ENCODE data around the gene PNLIPRP1. TPM values are rescaled to one million over a fixed set of nuclear protein-coding genes. Genes with fewer than 3 reads are reported as not detected.
A peak's percentile ranks its signal among the peaks of the same experiment; 100 is the strongest.

The PNLIPRP1 gene
- total and polyA plus RNA-seq, 2 of the 4 experiments (the other 2 are of a cell fraction): not detected

DNA sequence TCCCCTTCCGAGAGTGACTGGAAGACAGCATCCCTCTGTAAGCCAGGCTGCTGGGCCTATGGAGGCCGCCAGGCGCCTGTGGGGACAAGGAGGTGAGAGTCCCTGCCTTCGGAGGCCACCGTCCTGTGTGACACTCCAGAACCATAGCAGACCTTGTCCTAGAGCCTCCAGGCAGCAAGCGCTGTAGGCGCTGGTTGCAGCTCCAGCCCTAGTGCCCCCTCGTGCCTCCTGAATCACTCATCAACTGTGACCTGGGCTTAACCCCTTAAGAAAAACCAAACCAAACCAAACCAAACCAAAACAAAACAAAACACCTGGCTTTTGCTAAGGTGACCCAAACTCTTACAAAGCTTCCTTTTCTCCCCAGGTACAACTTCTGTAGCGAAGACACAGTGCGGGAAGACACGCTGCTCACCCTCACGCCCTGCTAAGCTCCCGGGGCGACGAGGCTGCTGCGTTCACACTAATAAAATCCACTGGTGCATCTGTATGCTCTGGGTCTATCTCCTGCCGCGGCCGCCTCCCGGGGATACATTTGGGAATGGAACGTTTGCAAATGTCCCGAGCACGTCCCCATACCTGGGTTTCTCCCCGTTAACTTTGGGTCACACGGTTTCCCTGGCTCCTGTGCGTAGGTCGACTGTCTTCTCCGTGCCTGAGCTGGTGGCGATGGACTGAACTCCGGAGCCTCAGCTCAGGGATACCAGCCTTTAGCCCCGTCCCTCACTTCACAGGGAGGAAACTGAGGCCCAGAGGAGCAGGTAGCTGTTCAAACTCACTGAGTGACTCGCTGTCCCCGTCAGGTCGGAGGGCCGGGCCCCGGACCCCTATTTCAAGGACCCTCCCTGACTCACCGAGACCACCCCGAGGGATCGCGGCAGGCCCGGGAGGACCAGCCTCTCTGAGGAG, 18.2 kb downstream of the PNLIPRP1 start:
- Histone ChIP-seq H3K14ac (replicated peaks; ENCODE audit: low read depth, low read length) (no peak overlapping the region), H2AFZ (replicated peaks; ENCODE audit: low read length, poor library complexity) (peak overlapping the region; percentile 78), H3K9me3 (ENCODE audit: control insufficient read depth, insufficient read depth, low read length) (no peaks in the 10 kb centered on the region), H4K20me1 (ENCODE audit: insufficient read depth, low read length) (no peaks in the 10 kb centered on the region), H4K91ac (ENCODE audit: insufficient read depth, low read depth, low read length) (no peak overlapping the region), H3K36me3 (ENCODE audit: control insufficient read depth, insufficient read depth, low read length) (no peaks in the 10 kb centered on the region), H2AK9ac (replicated peaks; ENCODE audit: low read depth, low read length, poor library complexity) (no peak overlapping the region), H3K4ac (ENCODE audit: low read depth, low read length) (no peak overlapping the region), H3K79me1 (ENCODE audit: low read depth in 1 of 2, low read length in 2 of 2) (no peaks in the 10 kb centered on the region), H3K27ac (ENCODE audit: insufficient read depth, low read length) (no peak overlapping the region), H3K4me1 (ENCODE audit: control insufficient read depth, insufficient read depth, low read length) (no peaks in the 10 kb centered on the region; the same call in 1 of the 2 replicates), H3K9ac (ENCODE audit: low read depth, low read length) (no peak overlapping the region), H2BK20ac (ENCODE audit: low read depth, low read length) (no peak overlapping the region), H4K8ac (ENCODE audit: low read depth in 2 of 2, low read length in 2 of 2) (no peak overlapping the region), H2BK15ac (ENCODE audit: low read depth, low read length) (no peak overlapping the region), H2BK120ac (ENCODE audit: low read depth, low read length) (no peak overlapping the region), H2BK5ac (ENCODE audit: low read depth, low read length, poor library complexity, severe bottlenecking) (no peak overlapping the region), H3K23ac (ENCODE audit: low read depth, low read length) (no peak overlapping the region), H4K5ac (ENCODE audit: low read depth, low read length) (no peak overlapping the region), H3K4me2 (ENCODE audit: low read depth, low read length) (no peak overlapping the region; the same call in 1 of the 2 replicates), H3K27me3 (ENCODE audit: control insufficient read depth, insufficient read depth, low read length) (peaks cover 6% of the 10 kb centered on the region; the same call in 1 of the 2 replicates), H3K18ac (ENCODE audit: low read depth, low read length) (no peak overlapping the region), H3K4me3 (ENCODE audit: insufficient read depth, low read depth, low read length) (no peak overlapping the region), H3K9me1 (ENCODE audit: insufficient read depth, low read length) (no peaks in the 10 kb centered on the region), H2AK5ac (ENCODE audit: low read depth, low read length) (no peak overlapping the region), H3K56ac (ENCODE audit: extremely low read depth, insufficient read depth, low read length) (no peak overlapping the region)
- DNase-seq (no peak), ATAC-seq (ENCODE audit: low read depth) (0 out of 2 replicates have a peak, but pooled peaks have one; percentile 16)
- in situ Hi-C loops (cut with MboI; ENCODE audit: low sequenced_read_pairs) (no loop called here), dilution Hi-C loops (cut with HindIII; ENCODE audit: low sequenced_read_pairs, unreplicated experiment) (no loop called here), intact Hi-C loops (cut with micrococcal nuclease) (no loop called here)
- 32% methylated on average over 12 of the region's 41 CpGs; no CpG with 5 or more reads in 1 of the 2 experiments for WGBS, 2 experiments (ENCODE audit: extremely low coverage in 2 of 2, insufficient read length in 1 of 2)
- ChIA-PET POLR2A (ENCODE audit: unreplicated experiment) (no interaction called here), CTCF (no interaction called here)
- BruUV-seq (replicated peaks): no TSS peak
- no peak for TF ChIP-seq USF2 (IDR thresholded peaks at IDR 0.05; ENCODE audit: low read depth, low read length)
- TF ChIP-seq CHD1 (IDR thresholded peaks at IDR 0.05; ENCODE audit: low read depth, low read length): no peak
- TF ChIP-seq POLR2A (IDR thresholded peaks at IDR 0.05; ENCODE audit: low read depth, low read length): no peak
- TF ChIP-seq MAFK (IDR thresholded peaks at IDR 0.05; ENCODE audit: low read depth, low read length): no peak
- no peak for TF ChIP-seq RCOR1 (IDR thresholded peaks at IDR 0.05; ENCODE audit: insufficient replicate concordance, low read length)
- no peak for TF ChIP-seq MAZ (IDR thresholded peaks at IDR 0.05; ENCODE audit: borderline replicate concordance, low read depth, low read length)
- TF ChIP-seq RFX5 (IDR thresholded peaks at IDR 0.05; ENCODE audit: low read depth, low read length): no peak
- TF ChIP-seq CEBPB (IDR thresholded peaks at IDR 0.05; ENCODE audit: low read depth, low read length): no peak
- TF ChIP-seq MXI1 (IDR thresholded peaks at IDR 0.05; ENCODE audit: borderline replicate concordance, low read depth, low read length): no peak
- no peak for TF ChIP-seq BHLHE40 (IDR thresholded peaks at IDR 0.05; ENCODE audit: low read depth, low read length)
- TF ChIP-seq NFE2L2 (IDR thresholded peaks at IDR 0.05; ENCODE audit: low read depth, low read length): no peak
- no peak for TF ChIP-seq RAD21 (IDR thresholded peaks at IDR 0.05; ENCODE audit: low read length)
- TF ChIP-seq ELK1 (IDR thresholded peaks at IDR 0.05; ENCODE audit: borderline replicate concordance, low read depth, low read length): no peak
- no peak for TF ChIP-seq CTCF (conservative IDR thresholded peaks at IDR 0.05; ENCODE audit: low read depth, low read length)

Measured in IMR-90 (cell line).